ENCODE data around the gene HIP1R.

Gene HIP1R

DNA sequence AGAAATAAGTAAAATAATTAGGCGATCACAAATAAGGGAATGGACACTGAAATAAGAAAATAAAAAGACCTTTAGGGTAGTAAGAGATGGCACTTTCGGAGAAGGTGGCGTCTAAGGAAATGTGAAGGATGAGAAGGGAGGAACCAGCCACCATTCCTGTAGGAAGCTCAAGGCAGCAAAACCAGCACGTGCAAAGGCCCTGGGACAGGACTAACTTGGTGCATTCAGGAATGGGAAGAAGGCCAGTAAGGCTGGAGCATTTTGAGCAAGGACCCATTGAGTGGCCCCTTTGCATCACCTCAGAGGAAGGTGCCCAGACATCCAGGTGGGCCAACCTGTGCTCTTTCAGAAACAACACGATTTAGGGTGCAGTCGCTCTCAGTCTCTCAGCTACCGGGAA is 61.4 kb downstream of the HIP1R start:
- TF ChIP-seq FOXM1 (IDR thresholded peaks at IDR 0.05; ENCODE audit: borderline replicate concordance, low read depth) (no peak), EP300 (IDR thresholded peaks at IDR 0.05; ENCODE audit: borderline replicate concordance) (no peak), NFIC (IDR thresholded peaks at IDR 0.05) (no peak), TEAD4 (IDR thresholded peaks at IDR 0.05) (no peak), YY1 (IDR thresholded peaks at IDR 0.05; ENCODE audit: low read depth) (no peak), ZBTB7A (IDR thresholded peaks at IDR 0.05; ENCODE audit: low read depth) (no peak), TAF1 (IDR thresholded peaks at IDR 0.05; ENCODE audit: low read depth) (no peak), CREB1 (IDR thresholded peaks at IDR 0.05; ENCODE audit: low read depth) (no peak), CEBPB (IDR thresholded peaks at IDR 0.05) (no peak), EGR1 (IDR thresholded peaks at IDR 0.05) (no peak), TCF12 (IDR thresholded peaks at IDR 0.05; ENCODE audit: low read depth) (no peak), RAD21 (IDR thresholded peaks at IDR 0.05; ENCODE audit: low read depth) (no peak)
- TF ChIP-seq, protein P1, sequence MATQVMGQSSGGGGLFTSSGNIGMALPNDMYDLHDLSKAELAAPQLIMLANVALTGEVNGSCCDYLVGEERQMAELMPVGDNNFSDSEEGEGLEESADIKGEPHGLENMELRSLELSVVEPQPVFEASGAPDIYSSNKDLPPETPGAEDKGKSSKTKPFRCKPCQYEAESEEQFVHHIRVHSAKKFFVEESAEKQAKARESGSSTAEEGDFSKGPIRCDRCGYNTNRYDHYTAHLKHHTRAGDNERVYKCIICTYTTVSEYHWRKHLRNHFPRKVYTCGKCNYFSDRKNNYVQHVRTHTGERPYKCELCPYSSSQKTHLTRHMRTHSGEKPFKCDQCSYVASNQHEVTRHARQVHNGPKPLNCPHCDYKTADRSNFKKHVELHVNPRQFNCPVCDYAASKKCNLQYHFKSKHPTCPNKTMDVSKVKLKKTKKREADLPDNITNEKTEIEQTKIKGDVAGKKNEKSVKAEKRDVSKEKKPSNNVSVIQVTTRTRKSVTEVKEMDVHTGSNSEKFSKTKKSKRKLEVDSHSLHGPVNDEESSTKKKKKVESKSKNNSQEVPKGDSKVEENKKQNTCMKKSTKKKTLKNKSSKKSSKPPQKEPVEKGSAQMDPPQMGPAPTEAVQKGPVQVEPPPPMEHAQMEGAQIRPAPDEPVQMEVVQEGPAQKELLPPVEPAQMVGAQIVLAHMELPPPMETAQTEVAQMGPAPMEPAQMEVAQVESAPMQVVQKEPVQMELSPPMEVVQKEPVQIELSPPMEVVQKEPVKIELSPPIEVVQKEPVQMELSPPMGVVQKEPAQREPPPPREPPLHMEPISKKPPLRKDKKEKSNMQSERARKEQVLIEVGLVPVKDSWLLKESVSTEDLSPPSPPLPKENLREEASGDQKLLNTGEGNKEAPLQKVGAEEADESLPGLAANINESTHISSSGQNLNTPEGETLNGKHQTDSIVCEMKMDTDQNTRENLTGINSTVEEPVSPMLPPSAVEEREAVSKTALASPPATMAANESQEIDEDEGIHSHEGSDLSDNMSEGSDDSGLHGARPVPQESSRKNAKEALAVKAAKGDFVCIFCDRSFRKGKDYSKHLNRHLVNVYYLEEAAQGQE (IDR thresholded peaks at IDR 0.05; ENCODE audit: low read depth): no peak
- TF ChIP-seq, protein P2, sequence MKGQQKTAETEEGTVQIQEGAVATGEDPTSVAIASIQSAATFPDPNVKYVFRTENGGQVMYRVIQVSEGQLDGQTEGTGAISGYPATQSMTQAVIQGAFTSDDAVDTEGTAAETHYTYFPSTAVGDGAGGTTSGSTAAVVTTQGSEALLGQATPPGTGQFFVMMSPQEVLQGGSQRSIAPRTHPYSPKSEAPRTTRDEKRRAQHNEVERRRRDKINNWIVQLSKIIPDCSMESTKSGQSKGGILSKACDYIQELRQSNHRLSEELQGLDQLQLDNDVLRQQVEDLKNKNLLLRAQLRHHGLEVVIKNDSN (IDR thresholded peaks at IDR 0.05): no peak
- TF ChIP-seq, protein P3, sequence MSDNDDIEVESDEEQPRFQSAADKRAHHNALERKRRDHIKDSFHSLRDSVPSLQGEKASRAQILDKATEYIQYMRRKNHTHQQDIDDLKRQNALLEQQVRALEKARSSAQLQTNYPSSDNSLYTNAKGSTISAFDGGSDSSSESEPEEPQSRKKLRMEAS (IDR thresholded peaks at IDR 0.05): no peak

DNA sequence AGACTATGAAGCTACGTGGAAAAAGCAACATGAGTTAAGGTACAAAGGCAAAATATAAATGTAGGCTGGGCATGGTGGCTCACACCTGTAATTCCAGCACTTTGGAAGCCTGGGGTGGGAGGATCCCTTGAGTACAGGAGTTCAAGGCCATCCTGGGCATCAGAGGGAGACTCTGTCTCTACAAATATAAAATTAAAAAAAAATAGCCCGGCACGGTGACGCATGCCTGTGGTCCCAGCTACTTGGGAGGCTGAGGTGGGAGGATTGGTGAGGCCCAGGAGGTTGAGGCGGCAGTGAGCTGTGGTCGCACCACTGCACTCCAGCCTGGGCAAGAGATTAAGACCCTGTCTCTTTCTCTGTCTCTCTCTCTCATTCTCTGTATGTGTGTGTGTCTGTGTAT is 64.6 kb downstream of the HIP1R start:
- no peak for TF ChIP-seq FOXM1 (IDR thresholded peaks at IDR 0.05; ENCODE audit: borderline replicate concordance, low read depth)

DNA sequence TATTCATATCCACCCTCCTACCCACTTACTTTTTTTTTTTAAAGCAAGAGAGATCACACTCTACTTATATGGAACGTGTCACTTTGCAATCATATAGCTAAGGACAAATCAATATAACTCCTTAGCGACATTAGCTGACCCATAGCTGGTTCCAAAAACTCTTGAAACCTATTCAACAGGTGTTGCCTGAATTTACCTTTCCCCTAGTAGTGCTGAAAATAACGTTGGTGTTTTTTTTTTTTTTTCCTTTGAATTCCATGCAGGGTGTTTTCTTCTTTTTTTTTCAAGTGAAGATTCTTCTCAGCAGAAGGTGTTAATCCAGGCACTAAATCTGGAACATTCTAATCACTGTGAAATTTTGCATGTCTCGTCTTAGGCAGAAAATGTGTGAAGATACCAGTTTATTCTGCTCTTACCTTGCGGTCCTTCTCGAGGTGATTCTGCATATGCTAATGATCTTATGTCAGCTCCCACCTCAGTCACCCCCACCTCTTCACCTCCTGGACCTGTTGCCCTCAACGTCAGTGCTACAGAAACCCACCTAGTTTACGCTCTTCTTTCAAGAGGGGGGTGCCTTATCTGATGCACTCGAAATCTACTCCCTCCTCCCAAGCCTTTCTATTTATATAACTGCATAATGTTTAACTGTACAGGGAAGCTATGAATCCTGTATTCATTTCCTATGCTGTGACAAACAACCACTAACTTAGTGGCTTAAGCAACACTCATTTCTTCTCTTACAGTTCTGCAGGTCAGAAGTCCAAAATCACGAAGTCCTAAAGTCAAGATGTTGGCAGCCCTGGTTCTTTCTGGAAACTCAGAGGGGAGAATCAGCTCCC is 67.8 kb downstream of the HIP1R start:
- TF ChIP-seq, protein P3 (IDR thresholded peaks at IDR 0.05): no peak
- TF ChIP-seq, protein P1 (IDR thresholded peaks at IDR 0.05; ENCODE audit: low read depth): no peak
- no peak for TF ChIP-seq RAD21 (IDR thresholded peaks at IDR 0.05; ENCODE audit: low read depth)
- no peak for TF ChIP-seq TEAD4 (IDR thresholded peaks at IDR 0.05)
- TF ChIP-seq EP300 (IDR thresholded peaks at IDR 0.05; ENCODE audit: borderline replicate concordance): no peak
- no peak for TF ChIP-seq YY1 (IDR thresholded peaks at IDR 0.05; ENCODE audit: low read depth)
- TF ChIP-seq TAF1 (IDR thresholded peaks at IDR 0.05; ENCODE audit: low read depth): no peak
- TF ChIP-seq FOXM1 (IDR thresholded peaks at IDR 0.05; ENCODE audit: borderline replicate concordance, low read depth): no peak
- no peak for TF ChIP-seq EGR1 (IDR thresholded peaks at IDR 0.05)
- no peak for TF ChIP-seq NFIC (IDR thresholded peaks at IDR 0.05)
- TF ChIP-seq TCF12 (IDR thresholded peaks at IDR 0.05; ENCODE audit: low read depth): no peak
- no peak for TF ChIP-seq CREB1 (IDR thresholded peaks at IDR 0.05; ENCODE audit: low read depth)

DNA sequence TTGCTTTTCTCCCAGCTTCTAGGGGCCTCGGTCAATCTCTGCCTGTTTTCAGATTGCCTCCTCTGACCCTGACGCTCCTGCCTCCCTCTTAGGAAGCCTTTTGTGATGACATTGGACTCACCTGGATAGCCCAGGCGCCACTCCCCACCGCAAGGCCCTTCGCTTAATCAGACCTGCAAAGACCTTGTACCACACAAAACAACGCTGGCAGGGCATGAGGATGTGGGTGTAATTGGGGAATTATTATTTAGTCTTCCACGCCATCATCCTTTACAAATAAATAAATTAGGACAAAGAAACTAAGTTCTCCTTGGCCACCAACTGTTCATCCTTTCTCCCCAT is 68.4 kb downstream of the HIP1R start:
- TF ChIP-seq, protein P3 (IDR thresholded peaks at IDR 0.05): no peak
- TF ChIP-seq NFIC (IDR thresholded peaks at IDR 0.05): no peak
- no peak for TF ChIP-seq YY1 (IDR thresholded peaks at IDR 0.05; ENCODE audit: low read depth)
- no peak for TF ChIP-seq TAF1 (IDR thresholded peaks at IDR 0.05; ENCODE audit: low read depth)
- no peak for TF ChIP-seq CREB1 (IDR thresholded peaks at IDR 0.05; ENCODE audit: low read depth)
- TF ChIP-seq TEAD4 (IDR thresholded peaks at IDR 0.05): no peak
- TF ChIP-seq TCF12 (IDR thresholded peaks at IDR 0.05; ENCODE audit: low read depth): no peak
- TF ChIP-seq RAD21 (IDR thresholded peaks at IDR 0.05; ENCODE audit: low read depth): no peak
- TF ChIP-seq, protein P2 (IDR thresholded peaks at IDR 0.05): no peak
- TF ChIP-seq FOXM1 (IDR thresholded peaks at IDR 0.05; ENCODE audit: borderline replicate concordance, low read depth): no peak
- TF ChIP-seq, protein P1 (IDR thresholded peaks at IDR 0.05; ENCODE audit: low read depth): no peak
- TF ChIP-seq EP300 (IDR thresholded peaks at IDR 0.05; ENCODE audit: borderline replicate concordance): no peak
- no peak for TF ChIP-seq EGR1 (IDR thresholded peaks at IDR 0.05)
- TF ChIP-seq ZBTB7A (IDR thresholded peaks at IDR 0.05; ENCODE audit: low read depth): no peak

Measured in Ishikawa (cell line).